Activated T-helper 1 cell treated with anti-CD3 and anti-CD28 coated beads, Interleukin-2, amount 50 U/mL, for 16 hours (primary cell): ENCODE results near the gene GAGE12D.
A peak's percentile ranks its signal among the peaks of the same experiment; 100 is the strongest.
"Not testable (repeated sequence)": the region's sequence is repeated elsewhere in the genome, so short reads cannot be mapped to it uniquely, and the experiment has no call there.

ENCODE experiments used
- DNase-seq, 2 donors: peaks; one replicate each; pipeline ENCODE4 v3.0.0-alpha.2; 2020; ENCODE audit warnings: low read depth in 1 of 2, low spot score in 1 of 2

The GAGE12D gene, protein sequence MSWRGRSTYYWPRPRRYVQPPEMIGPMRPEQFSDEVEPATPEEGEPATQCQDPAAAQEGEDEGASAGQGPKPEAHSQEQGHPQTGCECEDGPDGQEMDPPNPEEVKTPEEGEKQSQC

DNA sequence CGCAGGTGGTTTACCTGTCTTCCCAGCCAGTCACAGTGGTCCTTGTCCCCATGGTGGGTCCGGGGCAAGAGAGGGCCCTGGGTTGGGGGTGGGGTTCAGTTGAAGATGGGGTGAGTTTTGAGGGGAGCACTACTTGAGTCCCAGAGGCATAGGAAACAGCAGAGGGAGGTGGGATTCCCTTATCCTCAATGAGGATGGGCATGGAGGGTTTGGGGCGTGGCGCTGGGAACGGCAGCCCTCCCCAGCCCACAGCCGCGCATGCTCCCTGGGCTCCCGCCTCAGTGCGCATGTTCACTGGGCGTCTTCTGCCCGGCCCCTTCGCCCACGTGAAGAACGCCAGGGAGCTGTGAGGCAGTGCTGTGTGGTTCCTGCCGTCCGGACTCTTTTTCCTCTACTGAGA is at the start of gene GAGE12D:
Gene GAGE12D, plus strand, starts transcription at position 301 of the 400 bp plus-strand sequence. CDS start 1,155 bp downstream, outside the sequence.
- not testable (repeated sequence) for DNase-seq

- DNase-seq: not testable (repeated sequence)
These were observed 9.7 kb upstream of the GAGE12D start, which contains the start of gene GAGE12C for GRCh38 chrX:49531877-49532276. GAGE12C (plus strand) TSS chrX:49532177; CDS start chrX:49533332, 1,155 bp downstream.

- DNase-seq: not testable (repeated sequence)
These were observed 9.5 kb downstream of the GAGE12D start, which contains the start of gene GAGE12E for GRCh38 chrX:49550989-49551388. GAGE12E (plus strand) TSS chrX:49551289; CDS start chrX:49552444, 1,155 bp downstream.

GRCh38 chrX:49560542-49560941 is 19.0 kb downstream of the GAGE12D start, which contains the start of gene GAGE12F:
GAGE12F (plus strand) TSS chrX:49560842; CDS start chrX:49561997, 1,155 bp downstream.
- DNase-seq: not testable (repeated sequence)

GRCh38 chrX:49568728-49569127 is 27.2 kb downstream of the GAGE12D start:
- DNase-seq: not testable (repeated sequence)

GRCh38 chrX:49569152-49569551 is 27.6 kb downstream of the GAGE12D start:
- DNase-seq: not testable (repeated sequence)

DNA sequence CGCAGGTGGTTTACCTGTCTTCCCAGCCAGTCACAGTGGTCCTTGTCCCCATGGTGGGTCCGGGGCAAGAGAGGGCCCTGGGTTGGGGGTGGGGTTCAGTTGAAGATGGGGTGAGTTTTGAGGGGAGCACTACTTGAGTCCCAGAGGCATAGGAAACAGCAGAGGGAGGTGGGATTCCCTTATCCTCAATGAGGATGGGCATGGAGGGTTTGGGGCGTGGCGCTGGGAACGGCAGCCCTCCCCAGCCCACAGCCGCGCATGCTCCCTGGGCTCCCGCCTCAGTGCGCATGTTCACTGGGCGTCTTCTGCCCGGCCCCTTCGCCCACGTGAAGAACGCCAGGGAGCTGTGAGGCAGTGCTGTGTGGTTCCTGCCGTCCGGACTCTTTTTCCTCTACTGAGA is 28.6 kb downstream of the GAGE12D start, which contains the start of gene GAGE12G:
Gene GAGE12G, plus strand, starts transcription at position 301 of the 400 bp plus-strand sequence. CDS start 1,155 bp downstream, outside the sequence.
- DNase-seq: not testable (repeated sequence)

DNA sequence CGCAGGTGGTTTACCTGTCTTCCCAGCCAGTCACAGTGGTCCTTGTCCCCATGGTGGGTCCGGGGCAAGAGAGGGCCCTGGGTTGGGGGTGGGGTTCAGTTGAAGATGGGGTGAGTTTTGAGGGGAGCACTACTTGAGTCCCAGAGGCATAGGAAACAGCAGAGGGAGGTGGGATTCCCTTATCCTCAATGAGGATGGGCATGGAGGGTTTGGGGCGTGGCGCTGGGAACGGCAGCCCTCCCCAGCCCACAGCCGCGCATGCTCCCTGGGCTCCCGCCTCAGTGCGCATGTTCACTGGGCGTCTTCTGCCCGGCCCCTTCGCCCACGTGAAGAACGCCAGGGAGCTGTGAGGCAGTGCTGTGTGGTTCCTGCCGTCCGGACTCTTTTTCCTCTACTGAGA is 38.1 kb downstream of the GAGE12D start, which contains the start of gene GAGE12H:
Gene GAGE12H, plus strand, starts transcription at position 301 of the 400 bp plus-strand sequence. CDS start 1,155 bp downstream, outside the sequence.
- DNase-seq: not testable (repeated sequence)

GRCh38 chrX:49589196-49589595 is 47.7 kb downstream of the GAGE12D start, which contains the start of gene GAGE2A:
GAGE2A (plus strand) TSS chrX:49589496; CDS start chrX:49590651, 1,155 bp downstream.
- DNase-seq: not testable (repeated sequence)

GRCh38 chrX:49589769-49590478 is 48.4 kb downstream of the GAGE12D start:
- peak in 1 of 2 donors; percentile 0 for DNase-seq

DNA sequence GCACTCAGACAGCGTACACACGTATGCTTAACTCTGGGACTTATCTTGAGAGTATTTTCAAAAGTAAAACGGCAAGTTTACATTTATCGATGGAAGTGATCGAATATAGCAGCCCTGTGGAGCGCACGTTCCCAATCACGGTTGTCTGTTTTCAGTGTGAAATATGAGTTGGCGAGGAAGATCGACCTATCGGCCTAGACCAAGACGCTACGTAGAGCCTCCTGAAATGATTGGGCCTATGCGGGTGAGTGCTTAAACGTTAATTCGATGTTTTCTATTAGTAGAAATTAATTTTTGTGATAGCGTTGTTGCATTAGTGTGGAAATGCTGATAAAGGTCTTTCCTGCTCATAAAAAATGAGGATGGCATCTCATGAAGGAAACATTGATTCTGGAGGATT is 49.0 kb downstream of the GAGE12D start:
- not testable (repeated sequence) for DNase-seq
